Smooth muscle cell (in vitro differentiated cells): Measurements from ENCODE around the gene IER3. TPM values are rescaled to one million over a fixed set of nuclear protein-coding genes. Genes with fewer than 3 reads are reported as not detected.
A peak's percentile ranks its signal among the peaks of the same experiment; 100 is the strongest.

Experiments used
- DNase-seq: peaks from one replicate; lab custom pipeline; 2025; ENCODE audit not compliant: unreplicated experiment; lab: John Stamatoyannopoulos, UW
- H2AFZ ChIP-seq: fragments of 200-600 bp; sonication (generic); 2 replicates; pipeline ENCODE4 v1.6.0; 2016; ENCODE audit warnings: antibody characterized with exemption, low read depth, mild to moderate bottlenecking
- H3F3A ChIP-seq: fragments of 200-600 bp; sonication (generic); 2 replicates; pipeline ENCODE4 v1.6.0; 2017; ENCODE audit warnings: antibody characterized with exemption, low read depth
- H3K27ac ChIP-seq: fragments of 200-600 bp; sonication (generic); 2 replicates; pipeline ENCODE4 v1.5.1; 2016; ENCODE audit warnings: low read depth, mild to moderate bottlenecking
- H3K27me3 ChIP-seq: fragments of 200-600 bp; sonication (generic); 2 replicates; pipeline ENCODE4 v1.6.1; 2016; ENCODE audit warnings: low read depth, mild to moderate bottlenecking
- H3K36me3 ChIP-seq: fragments of 200-600 bp; sonication (generic); 2 replicates; pipeline ENCODE4 v1.5.1; 2016; ENCODE audit warnings: low read depth
- H3K4me1 ChIP-seq: fragments of 200-600 bp; sonication (generic); 2 replicates; pipeline ENCODE4 v1.5.1; 2016; ENCODE audit warnings: low read depth
- H3K4me2 ChIP-seq: fragments of 200-600 bp; sonication (generic); 2 replicates; pipeline ENCODE4 v1.6.0; 2016; ENCODE audit warnings: mild to moderate bottlenecking
- H3K4me3 ChIP-seq: fragments of 200-600 bp; sonication (generic); 2 replicates; pipeline ENCODE4 v1.5.1; 2016; ENCODE audit warnings: mild to moderate bottlenecking
- H3K79me2 ChIP-seq: fragments of 200-600 bp; sonication (generic); 2 replicates; pipeline ENCODE4 v1.6.0; 2016; ENCODE audit warnings: low read depth, mild to moderate bottlenecking
- H3K9ac ChIP-seq: fragments of 200-600 bp; sonication (generic); 2 replicates; pipeline ENCODE4 v1.6.0; 2016; ENCODE audit warnings: low read depth
- H3K9me3 ChIP-seq: fragments of 200-600 bp; sonication (generic); replicated peaks from 2 replicates; pipeline ENCODE4 v1.5.1; 2016; ENCODE audit warnings: low read depth
- H4K20me1 ChIP-seq: fragments of 200-600 bp; sonication (generic); 2 replicates; pipeline ENCODE4 v1.6.0; 2016; ENCODE audit warnings: low read depth
- CTCF ChIP-seq: fragments of 200-600 bp; sonication (generic); IDR thresholded peaks from 2 replicates; pipeline ENCODE4 v1.5.1; 2017; ENCODE audit warnings: borderline replicate concordance, mild to moderate bottlenecking, antibody characterized with exemption; ENCODE audit not compliant: insufficient read depth, poor library complexity, severe bottlenecking
- WGBS: methylation state at CpG from one replicate; pipeline ENCODE4 v1.1.7; 2016; ENCODE audit warnings: low lambda C conversion rate; 5-methylcytosine and 5-hydroxymethylcytosine counted together
- polyA plus RNA-seq: library from polyadenylated mRNA; unstranded; fragments of >200 nt; fragmentation: Nextera tagmentation; extraction: Ambion mirVana; gene quantifications from 2 replicates; pipeline ENCODE4 v1.2.1, GENCODE V29; 2016
- total RNA-seq: library from RNA; depleted of rRNA; stranded (reverse); fragments of >200 nt; gene quantifications from 2 replicates; pipeline ENCODE4 v1.2.3, GENCODE V29; 2014

Gene IER3
- total and polyA plus RNA-seq, 2 experiments from 2014 or later = 736 to 811 TPM

GRCh38 chr6:30769853-30770524 is 25.6 kb upstream of the IER3 start:
- TF ChIP-seq CTCF = no peak
- H3K4me3 ChIP-seq = no peak overlapping the region
- no peaks in the 10 kb centered on the region for H4K20me1 ChIP-seq
- H3F3A ChIP-seq = peaks cover 16% of the 10 kb centered on the region
- no peaks in the 10 kb centered on the region for H3K36me3 ChIP-seq
- H3K4me1 ChIP-seq = peaks cover 34% of the 10 kb centered on the region
- no peaks in the 10 kb centered on the region for H3K79me2 ChIP-seq
- H3K4me2 ChIP-seq = peak overlapping the region; percentile 72
- no peak for DNase-seq
- H3K9me3 ChIP-seq = no peaks in the 10 kb centered on the region
- H3K27ac ChIP-seq = peak overlapping the region; percentile 100
- no peaks in the 10 kb centered on the region for H3K27me3 ChIP-seq
- H2AFZ ChIP-seq = peak overlapping the region; percentile 8
- WGBS = 24% methylated on average over 5 of the region's 5 CpGs
- H3K9ac ChIP-seq = peak overlapping the region; percentile 97

- H3K36me3 ChIP-seq = no peaks in the 10 kb centered on the region
- H3K27me3 ChIP-seq = no peaks in the 10 kb centered on the region
- H3K4me1 ChIP-seq = peaks cover 41% of the 10 kb centered on the region
- DNase-seq = peak; percentile 42
- no peaks in the 10 kb centered on the region for H3K79me2 ChIP-seq
- H3K4me3 ChIP-seq = no peak overlapping the region
- under 1% methylated on average over 16 of the region's 16 CpGs for WGBS
- no peaks in the 10 kb centered on the region for H3K9me3 ChIP-seq
- no peaks in the 10 kb centered on the region for H4K20me1 ChIP-seq
- peak overlapping the region; percentile 100 for H3K27ac ChIP-seq
- peak overlapping the region; percentile 70 for H3K4me2 ChIP-seq
- H3K9ac ChIP-seq = peak overlapping the region; percentile 97
- peaks cover 16% of the 10 kb centered on the region for H3F3A ChIP-seq
- H2AFZ ChIP-seq = no peak overlapping the region
- TF ChIP-seq CTCF = no peak
Measured at GRCh38 chr6:30769088-30769852, 24.9 kb upstream of the IER3 start.

GRCh38 chr6:30768634-30769087 is 24.3 kb upstream of the IER3 start:
- no peak overlapping the region for H2AFZ ChIP-seq
- no peaks in the 10 kb centered on the region for H3K27me3 ChIP-seq
- peak overlapping the region; percentile 100 for H3K27ac ChIP-seq
- peaks cover 16% of the 10 kb centered on the region for H3F3A ChIP-seq
- TF ChIP-seq CTCF = no peak
- DNase-seq = no peak
- H3K9ac ChIP-seq = peak overlapping the region; percentile 97
- H3K36me3 ChIP-seq = no peaks in the 10 kb centered on the region
- H3K4me2 ChIP-seq = peak overlapping the region; percentile 49
- 87% methylated on average over 4 of the region's 4 CpGs for WGBS
- H3K79me2 ChIP-seq = no peaks in the 10 kb centered on the region
- H3K9me3 ChIP-seq = no peaks in the 10 kb centered on the region
- H3K4me1 ChIP-seq = peaks cover 47% of the 10 kb centered on the region
- H4K20me1 ChIP-seq = no peaks in the 10 kb centered on the region
- H3K4me3 ChIP-seq = no peak overlapping the region
